Ovary (tissue), 10 donors: ENCODE data around the gene LMNTD2. TPM values are rescaled to one million over a fixed set of nuclear protein-coding genes. Genes with fewer than 3 reads are reported as not detected.

Experiments
- DNase-seq, 5 donors: peaks; one replicate each; pipeline ENCODE4 v3.0.0-alpha.2; 2019 to 2020
- H3K27ac ChIP-seq, 2 donors: fragments of 200-600 bp; one replicate each; pipeline versions ENCODE4 v1.5.1 to v1.8.0; 2019 to 2022
- H3K27me3 ChIP-seq: fragments of 200-600 bp; one replicate; pipeline ENCODE4 v1.8.0; 2022
- H3K36me3 ChIP-seq: fragments of 200-600 bp; sonication (generic); one replicate; pipeline ENCODE4 v1.5.1; 2019
- H3K4me1 ChIP-seq: one replicate; pipeline ENCODE4 v1.8.1; 2013; ENCODE audit warnings: mild to moderate bottlenecking, moderate library complexity; ENCODE audit not compliant: insufficient read depth
- H3K4me3 ChIP-seq: fragments of 200-600 bp; sonication (generic); one replicate; pipeline ENCODE4 v1.5.1; 2017
- H3K9me3 ChIP-seq, 2 donors: fragments of 200-600 bp in 1 of 2; sonication (generic) in 1 of 2; one replicate each; pipeline versions ENCODE4 v1.5.1 to v1.8.1; 2013 to 2019; ENCODE audit warnings: mild to moderate bottlenecking in 1 of 2, moderate library complexity in 1 of 2
- EP300 ChIP-seq: sonication (generic); formaldehyde crosslinking; IDR thresholded peaks from one replicate; pipeline ENCODE4 v1.6.1; 2017; ENCODE audit warnings: antibody characterized with exemption
- POLR2A ChIP-seq: fragments of 450-650 bp; IDR thresholded peaks from one replicate; pipeline ENCODE4 v1.6.1; 2017; ENCODE audit warnings: antibody characterized with exemption, mild to moderate bottlenecking, moderate library complexity
- WGBS, 3 donors: extraction: QIAGEN DNeasy Blood & Tissue Kit in 1 of 3; methylation state at CpG; one replicate each; pipeline versions ENCODE4 v1.1.5 to v1.1.7; 2013 to 2017; 5-methylcytosine and 5-hydroxymethylcytosine counted together
- intact Hi-C, 4 donors: fragments of 100-400 bp; cut with DNase I; formaldehyde crosslinking; loops; one replicate each; pipeline versions ENCODE4 v1.11.0 to v1.15.1; 2022 to 2023
- long read RNA-seq, 3 donors: library from polyadenylated mRNA in 2 of 3; unstranded in 2 of 3; transcript quantifications; one replicate each; pipeline ENCODE4 v2.0.0 and lab custom pipeline, GENCODE V29; 2021 to 2026
- polyA plus RNA-seq, 2 donors: library from polyadenylated mRNA; stranded (reverse); fragments of 200-250 nt in 1 of 2; fragments of 350-450 nt in 1 of 2; fragmentation: Illumina TruSeq in 1 of 2; extraction: RNeasy Lipid Tissue Mini Kit (QIAGEN cat#74804) in 1 of 2; gene quantifications; one replicate each; pipeline ENCODE4 v1.2.3, GENCODE V29; 2013 to 2014
- total RNA-seq, 7 donors: library from RNA; depleted of rRNA in 2 of 7; stranded (reverse); fragments of >200 nt in 2 of 7; fragmentation: NEBNext Ultra II Directional in 3 of 7; extraction: Animal tissue kit (Norgen Biotek cat#: 25700) in 3 of 7; gene quantifications; one replicate each; pipeline versions ENCODE4 v1.1.0 to v1.2.4, GENCODE V29; 2016 to 2023
- TF ChIP-seq, protein P1 (sequence below), 3 donors: fragments of 450-650 bp in 2 of 3; fragments of 200-600 bp in 1 of 3; IDR thresholded peaks; one replicate each; pipeline versions ENCODE4 v1.5.1 to v1.8.0; 2016 to 2022; ENCODE audit warnings: antibody characterized with exemption in 3 of 3, mild to moderate bottlenecking in 1 of 3
- donor health status: DM: no; HTN: no; CAD: no; lungs with moderate emphysema.
- donor health status: DM: no; HTN: no; CAD: no.
- donor health status: Bipolar disorder and iron deficiency.
- donor health status: DM: yes; HTN: yes; CAD: no.
- donor health status: DM: no; HTN: no; CAD: no.
- donor health status: DM: yes; HTN: yes; CAD: no.

LMNTD2 gene
- total RNA-seq = 1 to 10 TPM in 5 of 7 donors, under 1 TPM in 2; 0.70 to 7.6 (median 1.2) TPM
- polyA plus RNA-seq = 1 to 10 TPM in 1 of 2 donors, not detected in 1; 1.1 TPM
- long read RNA-seq, donor 1, partial matches to known transcripts = 0 of 1 reads
- long read RNA-seq, donor 1, other reads (novel, unspliced or antisense) = 1 of 1 reads
- long read RNA-seq, donor 2 = 0 reads
- long read RNA-seq, donor 3, partial matches to known transcripts = 3 of 7 reads
- long read RNA-seq, donor 3, other reads (novel, unspliced or antisense) = 4 of 7 reads

GRCh38 chr11:560305-561147 is at the start of gene LMNTD2, which contains the start of gene RASSF7:
Gene LMNTD2 (minus strand): TSS chr11:560738. CDS start chr11:560716, 22 bp downstream.
Gene RASSF7 (plus strand): TSS chr11:560970. CDS start chr11:561769, 799 bp downstream.
- WGBS, 3 donors = 1 to 3% (median 2%) methylated on average over 45 to 95 of the region's 95 CpGs
- intact Hi-C loops = loop anchor here in 1 of 4 donors (5.0 kb wide), 1 partner anchor 1267 kb away; no protein-coding TSS in a partner anchor
- no peaks in the 10 kb centered on the region for H3K9me3 ChIP-seq
- peaks cover 7% of the 10 kb centered on the region for H3K4me1 ChIP-seq
- no peaks in the 10 kb centered on the region for H3K36me3 ChIP-seq
- no peak within 1 kb of the TSS for H3K27ac ChIP-seq
- H3K27me3 ChIP-seq = no peaks in the 10 kb centered on the region
- DNase-seq = peak; percentile 89 to 93 (median 92)
- TF ChIP-seq POLR2A = no peak
- TF ChIP-seq, protein P1, sequence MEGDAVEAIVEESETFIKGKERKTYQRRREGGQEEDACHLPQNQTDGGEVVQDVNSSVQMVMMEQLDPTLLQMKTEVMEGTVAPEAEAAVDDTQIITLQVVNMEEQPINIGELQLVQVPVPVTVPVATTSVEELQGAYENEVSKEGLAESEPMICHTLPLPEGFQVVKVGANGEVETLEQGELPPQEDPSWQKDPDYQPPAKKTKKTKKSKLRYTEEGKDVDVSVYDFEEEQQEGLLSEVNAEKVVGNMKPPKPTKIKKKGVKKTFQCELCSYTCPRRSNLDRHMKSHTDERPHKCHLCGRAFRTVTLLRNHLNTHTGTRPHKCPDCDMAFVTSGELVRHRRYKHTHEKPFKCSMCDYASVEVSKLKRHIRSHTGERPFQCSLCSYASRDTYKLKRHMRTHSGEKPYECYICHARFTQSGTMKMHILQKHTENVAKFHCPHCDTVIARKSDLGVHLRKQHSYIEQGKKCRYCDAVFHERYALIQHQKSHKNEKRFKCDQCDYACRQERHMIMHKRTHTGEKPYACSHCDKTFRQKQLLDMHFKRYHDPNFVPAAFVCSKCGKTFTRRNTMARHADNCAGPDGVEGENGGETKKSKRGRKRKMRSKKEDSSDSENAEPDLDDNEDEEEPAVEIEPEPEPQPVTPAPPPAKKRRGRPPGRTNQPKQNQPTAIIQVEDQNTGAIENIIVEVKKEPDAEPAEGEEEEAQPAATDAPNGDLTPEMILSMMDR (IDR thresholded peaks at IDR 0.05) = no peak
- no peak for TF ChIP-seq EP300
- peak within 1 kb of the TSS; percentile 56 for H3K4me3 ChIP-seq

- Histone ChIP-seq H3K36me3 (no peaks in the 10 kb centered on the region), H3K9me3 (no peaks in the 10 kb centered on the region), H3K27me3 (no peaks in the 10 kb centered on the region), H3K27ac (no peak overlapping the region), H3K4me1 (no peaks in the 10 kb centered on the region), H3K4me3 (no peak overlapping the region)
- 89 to 91% (median 89%) methylated on average over 24 to 28 of the region's 28 CpGs for WGBS, 3 donors
- DNase-seq = peak in 2 of 5 donors; percentile 24 to 41
- no peak for TF ChIP-seq EP300
- TF ChIP-seq, protein P1 (IDR thresholded peaks at IDR 0.05) = no peak
- no peak for TF ChIP-seq POLR2A
- intact Hi-C loops = no loop called here
Observed at GRCh38 chr11:609341-609811, 48.8 kb upstream of the LMNTD2 start.

- no peak overlapping the region for H3K4me3 ChIP-seq
- no peak for TF ChIP-seq POLR2A
- no peak for TF ChIP-seq EP300
- TF ChIP-seq, protein P1 (IDR thresholded peaks at IDR 0.05) = no peak
- intact Hi-C loops = no loop called here
- no peaks in the 10 kb centered on the region for H3K27me3 ChIP-seq
- H3K4me1 ChIP-seq = no peaks in the 10 kb centered on the region
- no peaks in the 10 kb centered on the region for H3K9me3 ChIP-seq
- WGBS, 3 donors = 85 to 91% (median 90%) methylated on average over 23 to 28 of the region's 28 CpGs
- DNase-seq = peak in 3 of 5 donors; percentile 22 to 47 (median 34)
- H3K27ac ChIP-seq = no peak overlapping the region
- H3K36me3 ChIP-seq = no peaks in the 10 kb centered on the region
Observed at GRCh38 chr11:608791-609251, 48.3 kb upstream of the LMNTD2 start.

DNA sequence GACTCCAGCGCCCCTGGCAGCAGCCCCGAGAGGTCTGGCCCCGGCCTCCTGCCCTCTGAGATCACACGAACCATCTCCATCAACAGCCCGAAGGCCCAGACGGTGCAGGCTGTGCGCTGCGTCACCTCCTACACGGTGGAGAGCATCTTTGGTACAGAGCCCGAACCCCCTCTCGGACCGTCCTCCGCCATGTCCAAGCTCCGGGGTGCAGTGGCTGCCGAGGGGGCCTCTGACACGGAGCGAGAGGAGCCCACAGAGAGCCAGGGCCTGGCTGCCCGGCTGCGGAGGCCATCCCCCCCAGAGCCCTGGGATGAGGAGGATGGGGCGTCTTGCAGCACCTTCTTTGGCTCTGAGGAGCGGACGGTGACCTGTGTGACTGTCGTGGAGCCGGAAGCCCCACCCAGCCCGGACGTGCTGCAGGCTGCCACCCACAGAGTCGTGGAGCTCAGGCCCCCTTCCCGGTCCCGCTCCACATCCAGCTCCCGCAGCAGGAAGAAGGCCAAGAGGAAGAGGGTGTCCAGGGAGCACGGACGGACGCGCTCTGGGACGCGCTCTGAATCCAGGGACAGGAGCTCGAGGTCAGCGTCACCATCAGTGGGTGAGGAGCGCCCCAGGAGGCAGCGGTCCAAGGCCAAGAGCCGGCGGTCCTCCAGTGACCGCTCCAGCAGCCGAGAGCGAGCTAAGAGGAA is 47.6 kb upstream of the LMNTD2 start:
- DNase-seq = peak in 2 of 5 donors; percentile 26 to 30
- Histone ChIP-seq H3K27me3 (no peaks in the 10 kb centered on the region), H3K27ac (no peak overlapping the region), H3K9me3 (no peaks in the 10 kb centered on the region), H3K4me3 (no peak overlapping the region), H3K4me1 (no peaks in the 10 kb centered on the region), H3K36me3 (no peaks in the 10 kb centered on the region)
- WGBS, 3 donors = 75 to 82% (median 80%) methylated on average over 44 to 45 of the region's 45 CpGs
- TF ChIP-seq, protein P1 (IDR thresholded peaks at IDR 0.05) = no peak
- TF ChIP-seq POLR2A = no peak
- no peak for TF ChIP-seq EP300
- intact Hi-C loops = no loop called here
